Measurements from ENCODE around the gene ZNF804B. TPM values are rescaled to one million over a fixed set of nuclear protein-coding genes. Genes with fewer than 3 reads are reported as not detected.

Gene ZNF804B
- total RNA-seq, 1 experiment from 2014 or later = not detected

- no peak for DNase-seq (ENCODE audit: low read depth)
Observed at GRCh38 chr7:89265631-89266030, 506.1 kb downstream of the ZNF804B start.

GRCh38 chr7:89283302-89283701 lies 523.8 kb downstream of the ZNF804B start:
- no peak for DNase-seq (ENCODE audit: low read depth)

- no peak for DNase-seq (ENCODE audit: low read depth)
Observed at GRCh38 chr7:89308535-89308934, 549.0 kb downstream of the ZNF804B start.

- DNase-seq (ENCODE audit: low read depth) = no peak
Observed at GRCh38 chr7:89311886-89312285, 552.4 kb downstream of the ZNF804B start.

- DNase-seq (ENCODE audit: low read depth) = no peak
Observed at GRCh38 chr7:89312551-89312950, 553.1 kb downstream of the ZNF804B start.

- no peak for DNase-seq (ENCODE audit: low read depth)
Observed at GRCh38 chr7:89316584-89317251, 557.2 kb downstream of the ZNF804B start.

GRCh38 chr7:89332026-89332425 lies 572.5 kb downstream of the ZNF804B start:
- DNase-seq (ENCODE audit: low read depth) = no peak

- DNase-seq (ENCODE audit: low read depth) = no peak
Observed at GRCh38 chr7:89334797-89335196, 575.3 kb downstream of the ZNF804B start.

GRCh38 chr7:89335490-89335889 lies 576.0 kb downstream of the ZNF804B start:
- no peak for DNase-seq (ENCODE audit: low read depth)

GRCh38 chr7:89336121-89336520 lies 576.6 kb downstream of the ZNF804B start:
- no peak for DNase-seq (ENCODE audit: low read depth)

- DNase-seq (ENCODE audit: low read depth) = no peak
Observed at GRCh38 chr7:89339748-89340147, 580.2 kb downstream of the ZNF804B start.

GRCh38 chr7:89357121-89357520 lies 597.6 kb downstream of the ZNF804B start:
- DNase-seq (ENCODE audit: low read depth) = no peak

- no peak for DNase-seq (ENCODE audit: low read depth)
Observed at GRCh38 chr7:89377219-89377618, 617.7 kb downstream of the ZNF804B start.

GRCh38 chr7:89385411-89385810 lies 625.9 kb downstream of the ZNF804B start:
- no peak for DNase-seq (ENCODE audit: low read depth)

Other genes with a start within 250 kb of the ZNF804B start
- gene TEX47, start 36.0 kb downstream of the ZNF804B start, total RNA-seq (2014; rRNA removed) = not detected in 2 replicates

Data from LHCN-M2 (cell line).